Loucy (cell line): Measurements from ENCODE around the gene USP51.

Experiments used
- H2AFZ ChIP-seq: fragments of 200-600 bp; sonication (generic); 2 replicates; pipeline ENCODE4 v1.6.0; 2016; ENCODE audit warnings: antibody characterized with exemption, mild to moderate bottlenecking, low read length, moderate library complexity
- H3F3A ChIP-seq: fragments of 200-600 bp; 2 replicates; pipeline ENCODE4 v1.6.0; 2016; ENCODE audit warnings: antibody characterized with exemption, low read depth, mild to moderate bottlenecking
- H3K27me3 ChIP-seq: fragments of 200-600 bp; sonication (generic); 2 replicates; pipeline ENCODE4 v1.6.1; 2014; ENCODE audit warnings: low read length, mild to moderate bottlenecking; ENCODE audit not compliant: insufficient read depth, poor library complexity, severe bottlenecking
- H3K36me3 ChIP-seq: fragments of 200-600 bp; sonication (generic); 2 replicates; pipeline ENCODE4 v1.6.1; 2016; ENCODE audit warnings: low read length; ENCODE audit not compliant: insufficient read depth
- H3K4me1 ChIP-seq: fragments of 200-600 bp; sonication (generic); 2 replicates; pipeline ENCODE4 v1.5.1; 2014; ENCODE audit warnings: low read length, mild to moderate bottlenecking; ENCODE audit not compliant: insufficient read depth, poor library complexity, severe bottlenecking
- H3K4me2 ChIP-seq: fragments of 200-600 bp; sonication (generic); 2 replicates; pipeline ENCODE4 v1.6.0; 2014; ENCODE audit warnings: antibody characterized with exemption, low read length, low read depth, mild to moderate bottlenecking; ENCODE audit not compliant: poor library complexity, severe bottlenecking
- H3K4me3 ChIP-seq: fragments of 200-600 bp; sonication (generic); 2 replicates; pipeline ENCODE4 v1.5.1; 2014; ENCODE audit warnings: low read length, mild to moderate bottlenecking, mixed read lengths; ENCODE audit not compliant: poor library complexity, severe bottlenecking
- H3K79me2 ChIP-seq: fragments of 200-600 bp; sonication (generic); 2 replicates; pipeline ENCODE4 v1.6.1; 2014; ENCODE audit warnings: low read length; ENCODE audit not compliant: insufficient read depth
- H3K9ac ChIP-seq: fragments of 200-600 bp; sonication (generic); 2 replicates; pipeline ENCODE4 v1.6.0; 2014; ENCODE audit warnings: mild to moderate bottlenecking, low read depth, low read length, moderate library complexity; ENCODE audit not compliant: poor library complexity, severe bottlenecking
- H3K9me2 ChIP-seq: fragments of 200-600 bp; sonication (generic); replicated peaks from 2 replicates; pipeline ENCODE4 v1.6.1; 2016; ENCODE audit warnings: low read depth, low read length, mixed read lengths
- H3K9me3 ChIP-seq: fragments of 200-600 bp; sonication (generic); 2 replicates; pipeline ENCODE4 v1.6.1; 2014; ENCODE audit warnings: mild to moderate bottlenecking, antibody characterized with exemption, low read length, low read depth; ENCODE audit not compliant: insufficient read depth
- H4K20me1 ChIP-seq: fragments of 200-600 bp; sonication (generic); 2 replicates; pipeline ENCODE4 v1.6.0; 2014; ENCODE audit warnings: antibody characterized with exemption, low read length, mild to moderate bottlenecking; ENCODE audit not compliant: insufficient read depth, poor library complexity, severe bottlenecking
- CTCF ChIP-seq: fragments of 200-600 bp; sonication (generic); conservative IDR thresholded peaks from 2 replicates; pipeline ENCODE4 v1.5.1; 2014; ENCODE audit warnings: mild to moderate bottlenecking, antibody characterized with exemption, low read length
- EZH2phosphoT487 ChIP-seq: fragments of 200-600 bp; IDR thresholded peaks from 2 replicates; pipeline ENCODE4 v1.6.1; 2018; ENCODE audit warnings: antibody characterized with exemption, mild to moderate bottlenecking, moderate library complexity, borderline replicate concordance

Gene USP51

GRCh38 chrX:55488593-55489313 lies 895 bp downstream of the USP51 start:
- Histone ChIP-seq H3F3A (no peaks in the 10 kb centered on the region), H3K9me3 (no peaks in the 10 kb centered on the region), H3K4me1 (peaks cover 10% of the 10 kb centered on the region), H3K79me2 (peaks cover 4% of the 10 kb centered on the region), H3K9me2 (no peaks in the 10 kb centered on the region), H4K20me1 (no peaks in the 10 kb centered on the region), H3K4me2 (peak overlapping the region; percentile 70), H3K9ac (peak overlapping the region; percentile 91), H3K4me3 (peak overlapping the region; percentile 86), H3K36me3 (no peaks in the 10 kb centered on the region), H3K27me3 (no peaks in the 10 kb centered on the region), H2AFZ (peak overlapping the region; percentile 93)
- no peak for TF ChIP-seq CTCF

GRCh38 chrX:55488006-55488592 lies 1.5 kb downstream of the USP51 start:
- Histone ChIP-seq H3K9me2 (no peaks in the 10 kb centered on the region), H3K9ac (peak overlapping the region; percentile 91), H2AFZ (peak overlapping the region; percentile 90), H3K27me3 (no peaks in the 10 kb centered on the region), H3K4me2 (peak overlapping the region; percentile 82), H4K20me1 (no peaks in the 10 kb centered on the region), H3K36me3 (no peaks in the 10 kb centered on the region), H3K4me3 (peak overlapping the region; percentile 86), H3K79me2 (peaks cover 4% of the 10 kb centered on the region), H3F3A (no peaks in the 10 kb centered on the region), H3K4me1 (peaks cover 10% of the 10 kb centered on the region), H3K9me3 (no peaks in the 10 kb centered on the region)
- TF ChIP-seq EZH2phosphoT487, result no peak
- no peak for TF ChIP-seq CTCF

GRCh38 chrX:55487143-55487542 lies 2.5 kb downstream of the USP51 start:
- H3K79me2 ChIP-seq, result peaks cover 4% of the 10 kb centered on the region
- H2AFZ ChIP-seq, result no peak overlapping the region
- peaks cover 10% of the 10 kb centered on the region for H3K4me1 ChIP-seq
- peak overlapping the region; percentile 82 for H3K4me2 ChIP-seq
- no peaks in the 10 kb centered on the region for H3F3A ChIP-seq
- H3K36me3 ChIP-seq, result no peaks in the 10 kb centered on the region
- peak overlapping the region; percentile 85 for H3K4me3 ChIP-seq
- H3K27me3 ChIP-seq, result no peaks in the 10 kb centered on the region
- no peaks in the 10 kb centered on the region for H3K9me2 ChIP-seq
- TF ChIP-seq CTCF, result no peak
- TF ChIP-seq EZH2phosphoT487, result no peak
- H3K9ac ChIP-seq, result peak overlapping the region; percentile 91
- H4K20me1 ChIP-seq, result no peaks in the 10 kb centered on the region
- no peaks in the 10 kb centered on the region for H3K9me3 ChIP-seq
